ENCODE data around the gene AHDC1. TPM values are rescaled to one million over a fixed set of nuclear protein-coding genes. Genes with fewer than 3 reads are reported as not detected.

Gene AHDC1
- total and polyA plus RNA-seq, 2 of the 13 experiments (the other 11 are each of a cell fraction or from before 2014, with no cell fraction given): 1.0 to 2.7 TPM

GRCh38 chr1:27507960-27508665 lies 95.8 kb downstream of the AHDC1 start (continued):
- TF ChIP-seq NFAT5 (CRISPR knock-in tag; IDR thresholded peaks at IDR 0.05) (no peak), MAX (IDR thresholded peaks at IDR 0.05) (peak; percentile 59), MNT (IDR thresholded peaks at IDR 0.05) (no peak), ZFAT (CRISPR knock-in tag; conservative IDR thresholded peaks at IDR 0.05) (no peak), GATA4 (IDR thresholded peaks at IDR 0.05; ENCODE audit: borderline replicate concordance, low read depth) (no peak), ZBTB43 (CRISPR knock-in tag; conservative IDR thresholded peaks at IDR 0.05) (no peak), ZNF781 (CRISPR knock-in tag; IDR thresholded peaks at IDR 0.05; ENCODE audit: borderline replicate concordance, not compliant biosample characterization) (no peak), ZNF296 (CRISPR knock-in tag; conservative IDR thresholded peaks at IDR 0.05) (no peak), HNRNPH1 (optimal IDR thresholded peaks at IDR 0.05; ENCODE audit: low read depth, low read length) (no peak), FOSL1 (CRISPR knock-in tag; IDR thresholded peaks at IDR 0.05; ENCODE audit: borderline replicate concordance) (no peak), ZBTB42 (CRISPR knock-in tag; IDR thresholded peaks at IDR 0.05) (no peak), SMC3 (IDR thresholded peaks at IDR 0.05; ENCODE audit: low read length) (peak; percentile 44; the same call in 1 of the 2 replicates), ZFP62 (CRISPR knock-in tag; IDR thresholded peaks at IDR 0.05) (no peak), FOXA1 (IDR thresholded peaks at IDR 0.05) (no peak), FOXA1 (CRISPR knock-in tag; IDR thresholded peaks at IDR 0.05) (0 out of 2 replicates have a peak, but pooled peaks have one; percentile 5), ZHX1 (CRISPR knock-in tag; IDR thresholded peaks at IDR 0.05; ENCODE audit: low read depth) (no peak), CBX2 (IDR thresholded peaks at IDR 0.05; ENCODE audit: low read depth, low read length) (no peak), CBX2 (CRISPR knock-in tag; IDR thresholded peaks at IDR 0.05; ENCODE audit: low read depth) (no peak), TEAD3 (CRISPR knock-in tag; optimal IDR thresholded peaks at IDR 0.05; ENCODE audit: borderline replicate concordance) (peak; percentile 26), TSC22D2 (CRISPR knock-in tag; IDR thresholded peaks at IDR 0.05; ENCODE audit: borderline replicate concordance) (0 out of 2 replicates have a peak, but pooled peaks have one; percentile 47)

Data from HepG2 (cell line).